H1 (cell line): Measurements from ENCODE around the gene BRMS1L. TPM values are rescaled to one million over a fixed set of nuclear protein-coding genes. Genes with fewer than 3 reads are reported as not detected.

Experiments used
- BCL11A ChIP-seq, 2 experiments: IDR thresholded peaks; one replicate each; pipeline ENCODE4 v1.6.1; 2011; ENCODE audit warnings: low read depth in 2 of 2, low read length in 2 of 2, mild to moderate bottlenecking in 2 of 2
- CEBPB ChIP-seq: IDR thresholded peaks from 2 replicates; pipeline ENCODE4 v1.6.1; 2012; ENCODE audit warnings: low read depth, low read length
- CTBP2 ChIP-seq: IDR thresholded peaks from 2 replicates; pipeline ENCODE4 v1.7.0; 2011; ENCODE audit warnings: borderline replicate concordance, mild to moderate bottlenecking, moderate library complexity, mixed read lengths, low read length; ENCODE audit not compliant: insufficient read depth, insufficient read length
- SIN3A ChIP-seq, 2 experiments: IDR thresholded peaks in 1 of 2; conservative IDR thresholded peaks in 1 of 2; 2 replicates each; pipeline ENCODE4 v1.6.1; 2011 to 2012; ENCODE audit warnings: low read length in 2 of 2, improper control_type of control experiment in 1 of 2, low read depth in 1 of 2, mild to moderate bottlenecking in 1 of 2
- polyA plus RNA-seq, 7 experiments: library from polyadenylated mRNA; depleted of rRNA in 3 of 7; stranded (reverse) in 5 of 7; unstranded in 2 of 7; fragments of >200 nt in 5 of 7; fragments of 200-250 nt in 2 of 7; gene quantifications; 1 replicate in 5 of 7; 2 replicates in 1 of 7; 4 replicates in 1 of 7; pipeline versions ENCODE4 v1.2.1 to v1.2.3, GENCODE V29; 2011 to 2013; ENCODE audit warnings: missing spikeins in 2 of 7, mixed read lengths in 2 of 7
- total RNA-seq: library from RNA; stranded (reverse); fragmentation: NEBNext Ultra II Directional; extraction: Animal tissue kit (Norgen Biotek cat#: 25700); gene quantifications from 2 replicates; pipeline ENCODE4 v1.2.1, GENCODE V29; 2021
- TF ChIP-seq, protein P1 (sequence below): IDR thresholded peaks from 2 replicates; pipeline ENCODE4 v1.6.1; 2012; ENCODE audit warnings: inconsistent platforms
- TF ChIP-seq, protein P2 (sequence below): fragments of 300-600 bp; sonication (generic); IDR thresholded peaks from 2 replicates; pipeline ENCODE4 v1.7.1; 2012; ENCODE audit warnings: low read length, moderate library complexity, mild to moderate bottlenecking, inconsistent platforms; ENCODE audit not compliant: insufficient replicate concordance

BRMS1L gene
- total and polyA plus RNA-seq, 2 of the 8 experiments (the other 6 are each of a cell fraction or from before 2014, with no cell fraction given): 4.4 to 10.9 TPM

DNA sequence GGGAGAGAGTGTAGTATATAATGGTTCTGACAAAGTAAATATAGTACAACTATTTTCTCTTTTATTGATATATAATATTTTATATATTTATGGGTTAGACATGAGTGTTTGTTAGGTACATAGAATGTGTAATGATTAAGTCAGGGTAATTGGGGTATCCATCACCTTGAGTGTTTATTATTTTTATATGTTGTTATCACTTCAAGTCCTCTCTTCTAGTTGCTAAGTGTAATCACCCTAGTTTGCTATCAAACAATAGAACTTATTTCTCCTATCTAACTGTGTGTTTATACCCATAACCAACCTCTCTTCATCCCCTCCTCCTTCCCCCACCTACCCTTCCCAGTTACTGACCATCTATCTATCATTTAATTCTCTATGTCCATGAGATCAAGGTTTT, 64.2 kb downstream of the BRMS1L start (continued):
- TF ChIP-seq, protein P1, sequence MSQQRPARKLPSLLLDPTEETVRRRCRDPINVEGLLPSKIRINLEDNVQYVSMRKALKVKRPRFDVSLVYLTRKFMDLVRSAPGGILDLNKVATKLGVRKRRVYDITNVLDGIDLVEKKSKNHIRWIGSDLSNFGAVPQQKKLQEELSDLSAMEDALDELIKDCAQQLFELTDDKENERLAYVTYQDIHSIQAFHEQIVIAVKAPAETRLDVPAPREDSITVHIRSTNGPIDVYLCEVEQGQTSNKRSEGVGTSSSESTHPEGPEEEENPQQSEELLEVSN: no peak
- TF ChIP-seq, protein P2, sequence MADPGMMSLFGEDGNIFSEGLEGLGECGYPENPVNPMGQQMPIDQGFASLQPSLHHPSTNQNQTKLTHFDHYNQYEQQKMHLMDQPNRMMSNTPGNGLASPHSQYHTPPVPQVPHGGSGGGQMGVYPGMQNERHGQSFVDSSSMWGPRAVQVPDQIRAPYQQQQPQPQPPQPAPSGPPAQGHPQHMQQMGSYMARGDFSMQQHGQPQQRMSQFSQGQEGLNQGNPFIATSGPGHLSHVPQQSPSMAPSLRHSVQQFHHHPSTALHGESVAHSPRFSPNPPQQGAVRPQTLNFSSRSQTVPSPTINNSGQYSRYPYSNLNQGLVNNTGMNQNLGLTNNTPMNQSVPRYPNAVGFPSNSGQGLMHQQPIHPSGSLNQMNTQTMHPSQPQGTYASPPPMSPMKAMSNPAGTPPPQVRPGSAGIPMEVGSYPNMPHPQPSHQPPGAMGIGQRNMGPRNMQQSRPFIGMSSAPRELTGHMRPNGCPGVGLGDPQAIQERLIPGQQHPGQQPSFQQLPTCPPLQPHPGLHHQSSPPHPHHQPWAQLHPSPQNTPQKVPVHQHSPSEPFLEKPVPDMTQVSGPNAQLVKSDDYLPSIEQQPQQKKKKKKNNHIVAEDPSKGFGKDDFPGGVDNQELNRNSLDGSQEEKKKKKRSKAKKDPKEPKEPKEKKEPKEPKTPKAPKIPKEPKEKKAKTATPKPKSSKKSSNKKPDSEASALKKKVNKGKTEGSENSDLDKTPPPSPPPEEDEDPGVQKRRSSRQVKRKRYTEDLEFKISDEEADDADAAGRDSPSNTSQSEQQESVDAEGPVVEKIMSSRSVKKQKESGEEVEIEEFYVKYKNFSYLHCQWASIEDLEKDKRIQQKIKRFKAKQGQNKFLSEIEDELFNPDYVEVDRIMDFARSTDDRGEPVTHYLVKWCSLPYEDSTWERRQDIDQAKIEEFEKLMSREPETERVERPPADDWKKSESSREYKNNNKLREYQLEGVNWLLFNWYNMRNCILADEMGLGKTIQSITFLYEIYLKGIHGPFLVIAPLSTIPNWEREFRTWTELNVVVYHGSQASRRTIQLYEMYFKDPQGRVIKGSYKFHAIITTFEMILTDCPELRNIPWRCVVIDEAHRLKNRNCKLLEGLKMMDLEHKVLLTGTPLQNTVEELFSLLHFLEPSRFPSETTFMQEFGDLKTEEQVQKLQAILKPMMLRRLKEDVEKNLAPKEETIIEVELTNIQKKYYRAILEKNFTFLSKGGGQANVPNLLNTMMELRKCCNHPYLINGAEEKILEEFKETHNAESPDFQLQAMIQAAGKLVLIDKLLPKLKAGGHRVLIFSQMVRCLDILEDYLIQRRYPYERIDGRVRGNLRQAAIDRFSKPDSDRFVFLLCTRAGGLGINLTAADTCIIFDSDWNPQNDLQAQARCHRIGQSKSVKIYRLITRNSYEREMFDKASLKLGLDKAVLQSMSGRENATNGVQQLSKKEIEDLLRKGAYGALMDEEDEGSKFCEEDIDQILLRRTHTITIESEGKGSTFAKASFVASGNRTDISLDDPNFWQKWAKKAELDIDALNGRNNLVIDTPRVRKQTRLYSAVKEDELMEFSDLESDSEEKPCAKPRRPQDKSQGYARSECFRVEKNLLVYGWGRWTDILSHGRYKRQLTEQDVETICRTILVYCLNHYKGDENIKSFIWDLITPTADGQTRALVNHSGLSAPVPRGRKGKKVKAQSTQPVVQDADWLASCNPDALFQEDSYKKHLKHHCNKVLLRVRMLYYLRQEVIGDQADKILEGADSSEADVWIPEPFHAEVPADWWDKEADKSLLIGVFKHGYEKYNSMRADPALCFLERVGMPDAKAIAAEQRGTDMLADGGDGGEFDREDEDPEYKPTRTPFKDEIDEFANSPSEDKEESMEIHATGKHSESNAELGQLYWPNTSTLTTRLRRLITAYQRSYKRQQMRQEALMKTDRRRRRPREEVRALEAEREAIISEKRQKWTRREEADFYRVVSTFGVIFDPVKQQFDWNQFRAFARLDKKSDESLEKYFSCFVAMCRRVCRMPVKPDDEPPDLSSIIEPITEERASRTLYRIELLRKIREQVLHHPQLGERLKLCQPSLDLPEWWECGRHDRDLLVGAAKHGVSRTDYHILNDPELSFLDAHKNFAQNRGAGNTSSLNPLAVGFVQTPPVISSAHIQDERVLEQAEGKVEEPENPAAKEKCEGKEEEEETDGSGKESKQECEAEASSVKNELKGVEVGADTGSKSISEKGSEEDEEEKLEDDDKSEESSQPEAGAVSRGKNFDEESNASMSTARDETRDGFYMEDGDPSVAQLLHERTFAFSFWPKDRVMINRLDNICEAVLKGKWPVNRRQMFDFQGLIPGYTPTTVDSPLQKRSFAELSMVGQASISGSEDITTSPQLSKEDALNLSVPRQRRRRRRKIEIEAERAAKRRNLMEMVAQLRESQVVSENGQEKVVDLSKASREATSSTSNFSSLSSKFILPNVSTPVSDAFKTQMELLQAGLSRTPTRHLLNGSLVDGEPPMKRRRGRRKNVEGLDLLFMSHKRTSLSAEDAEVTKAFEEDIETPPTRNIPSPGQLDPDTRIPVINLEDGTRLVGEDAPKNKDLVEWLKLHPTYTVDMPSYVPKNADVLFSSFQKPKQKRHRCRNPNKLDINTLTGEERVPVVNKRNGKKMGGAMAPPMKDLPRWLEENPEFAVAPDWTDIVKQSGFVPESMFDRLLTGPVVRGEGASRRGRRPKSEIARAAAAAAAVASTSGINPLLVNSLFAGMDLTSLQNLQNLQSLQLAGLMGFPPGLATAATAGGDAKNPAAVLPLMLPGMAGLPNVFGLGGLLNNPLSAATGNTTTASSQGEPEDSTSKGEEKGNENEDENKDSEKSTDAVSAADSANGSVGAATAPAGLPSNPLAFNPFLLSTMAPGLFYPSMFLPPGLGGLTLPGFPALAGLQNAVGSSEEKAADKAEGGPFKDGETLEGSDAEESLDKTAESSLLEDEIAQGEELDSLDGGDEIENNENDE: no peak
- no peak for TF ChIP-seq SIN3A (conservative IDR thresholded peaks at IDR 0.05 in 1 of 2, IDR thresholded peaks at IDR 0.05 in 1 of 2; ENCODE audit: low read depth in 1 of 2, low read length in 2 of 2)
- TF ChIP-seq CTBP2: no peak
- no peak for TF ChIP-seq BCL11A (IDR thresholded peaks at IDR 0.05; ENCODE audit: low read depth in 2 of 2, low read length in 2 of 2)
- TF ChIP-seq CEBPB: no peak
